Right lobe of liver (tissue), 6 donors: ENCODE measurements around the gene ZMIZ1. TPM values are rescaled to one million over a fixed set of nuclear protein-coding genes. Genes with fewer than 3 reads are reported as not detected.

Experiments used
- ATAC-seq, 4 donors: fragments of 200-7000 bp; cut with Tn5 transposase; one replicate each; pipeline ENCODE4 v1.9.1; 2020; ENCODE audit warnings: mild to moderate bottlenecking in 4 of 4, moderate library complexity in 4 of 4
- DNase-seq, 3 donors: peaks; one replicate each; pipeline ENCODE4 v3.0.0-alpha.2; 2020
- H3K27ac ChIP-seq, 3 donors: fragments of 200-600 bp; one replicate each; pipeline ENCODE4 v1.8.0; 2022
- H3K27me3 ChIP-seq, 2 donors: fragments of 200-600 bp; one replicate each; pipeline ENCODE4 v1.8.0; 2022
- H3K36me3 ChIP-seq, 4 donors: fragments of 200-600 bp; sonication (generic) in 1 of 4; one replicate each; pipeline versions ENCODE4 v1.5.1 to v1.8.0; 2017 to 2022; ENCODE audit warnings: control low read depth in 1 of 4
- H3K4me1 ChIP-seq, 4 donors: fragments of 200-600 bp; sonication (generic) in 1 of 4; one replicate each; pipeline versions ENCODE4 v1.5.1 to v1.8.0; 2017 to 2022; ENCODE audit warnings: control low read depth in 1 of 4
- H3K4me3 ChIP-seq, 3 donors: fragments of 200-600 bp; one replicate each; pipeline ENCODE4 v1.8.0; 2022
- H3K9me3 ChIP-seq, 4 donors: fragments of 200-600 bp; sonication (generic) in 1 of 4; one replicate each; pipeline versions ENCODE4 v1.5.1 to v1.8.0; 2017 to 2022; ENCODE audit warnings: control low read depth in 1 of 4
- CTCF ChIP-seq, 4 donors: fragments of 200-600 bp in 3 of 4; fragments of 450-650 bp in 1 of 4; IDR thresholded peaks; one replicate each; pipeline versions ENCODE4 v1.5.1 to v1.8.0; 2016 to 2022; ENCODE audit warnings: antibody characterized with exemption in 4 of 4, mild to moderate bottlenecking in 2 of 4
- POLR2A ChIP-seq: fragments of 450-650 bp; IDR thresholded peaks from one replicate; pipeline ENCODE4 v1.6.1; 2017; ENCODE audit warnings: antibody characterized with exemption, mild to moderate bottlenecking
- WGBS: methylation state at CpG from one replicate; pipeline ENCODE4 v1.1.6; 2018; ENCODE audit warnings: low coverage, low lambda C conversion rate; ENCODE audit not compliant: insufficient coverage; ENCODE audit errors: missing lambda C conversion rate; 5-methylcytosine and 5-hydroxymethylcytosine counted together
- intact Hi-C, 2 donors: fragments of 100-400 bp; cut with DNase I; formaldehyde crosslinking; loops; one replicate each; pipeline versions ENCODE4 v1.11.2 to v1.14.1; 2022
- total RNA-seq, 6 experiments: library from RNA; depleted of rRNA in 2 of 6; stranded (reverse); fragments of >200 nt in 2 of 6; fragmentation: NEBNext Ultra II Directional in 3 of 6; extraction: Animal tissue kit (Norgen Biotek cat#: 25700) in 3 of 6; gene quantifications; one replicate each; pipeline versions ENCODE4 v1.1.0 to v1.2.4, GENCODE V29; 2016 to 2023
- donor health status: DM: no; HTN: yes; CAD: no.
- donor health status: DM: no; HTN: no; CAD: no.
- donor health status: DM: no; HTN: no; CAD: no.
- donor health status: DM: no; HTN: yes; CAD: no.
- donor health status: DM: no; HTN: yes; CAD: no.

The ZMIZ1 gene
- total RNA-seq, 6 experiments from 2014 or later = 9.9 to 22.8 (median 12.3) TPM

- intact Hi-C loops = no loop called here
- Histone ChIP-seq H3K36me3 (no peaks in the 10 kb centered on the region), H3K4me3 (no peak overlapping the region), H3K27ac (peak overlapping the region in 1 of 3 donors; percentile 39), H3K9me3 (no peaks in the 10 kb centered on the region), H3K27me3 (no peaks in the 10 kb centered on the region), H3K4me1 (peaks cover 0 to 57% (median 24%) of the 10 kb centered on the region in 4 donors)
- TF ChIP-seq CTCF (IDR thresholded peaks at IDR 0.05) (no peak), POLR2A (no peak)
- DNase-seq = peak in 1 of 3 donors; percentile 52
- peak in 3 of 4 donors; percentile 18 to 58 (median 56) for ATAC-seq
- WGBS = 80% methylated on average over 5 of the region's 5 CpGs
These were observed 272.0 kb downstream of the ZMIZ1 start for GRCh38 chr10:79340646-79341244.

- intact Hi-C loops = no loop called here
- ATAC-seq (peak; percentile 68 to 81 (median 78)), DNase-seq (peak in 2 of 3 donors; percentile 51 to 84)
- Histone ChIP-seq H3K27ac (peak overlapping the region in 1 of 3 donors; percentile 33), H3K4me3 (no peak overlapping the region), H3K36me3 (no peaks in the 10 kb centered on the region), H3K4me1 (peaks cover 0 to 60% (median 28%) of the 10 kb centered on the region in 4 donors), H3K9me3 (no peaks in the 10 kb centered on the region), H3K27me3 (no peaks in the 10 kb centered on the region)
- WGBS = 28% methylated on average over 3 of the region's 5 CpGs
- TF ChIP-seq POLR2A = no peak
- no peak for TF ChIP-seq CTCF (IDR thresholded peaks at IDR 0.05)
These were observed 273.6 kb downstream of the ZMIZ1 start for GRCh38 chr10:79342295-79342761.

- WGBS = 83% methylated on average over 1 of the region's 10 CpGs
- H3K27ac ChIP-seq = peak overlapping the region in 1 of 3 donors; percentile 33
These were observed 274.2 kb downstream of the ZMIZ1 start for GRCh38 chr10:79342811-79343561.

More at GRCh38 chr10:79342811-79343561, 274.2 kb downstream of the ZMIZ1 start:
- ATAC-seq (peak in 3 of 4 donors; percentile 12 to 34 (median 31)), DNase-seq (peak in 2 of 3 donors; percentile 58 to 77)
- peaks cover 0 to 60% (median 28%) of the 10 kb centered on the region in 4 donors for H3K4me1 ChIP-seq
- H3K9me3 ChIP-seq = no peaks in the 10 kb centered on the region
- no peak overlapping the region for H3K4me3 ChIP-seq
- H3K27me3 ChIP-seq = no peaks in the 10 kb centered on the region
- TF ChIP-seq POLR2A (no peak), CTCF (IDR thresholded peaks at IDR 0.05) (no peak)
- no peaks in the 10 kb centered on the region for H3K36me3 ChIP-seq
- intact Hi-C loops = no loop called here
